Fibroblast of lung (primary cell): ENCODE measurements around the gene MPZL2. TPM values are rescaled to one million over a fixed set of nuclear protein-coding genes. Genes with fewer than 3 reads are reported as not detected.

Experiments used
- DNase-seq, 2 donors: peaks; one replicate each; pipeline versions ENCODE4 v3.0.0 to v3.0.0-alpha.2; 2010; ENCODE audit warnings: low read depth in 2 of 2
- H2AFZ ChIP-seq: 2 replicates; pipeline ENCODE4 v1.5.1; 2012; ENCODE audit warnings: low read length, control low read depth, inconsistent platforms
- H3K27ac ChIP-seq: 2 replicates; pipeline ENCODE4 v1.5.1; 2011; ENCODE audit warnings: low read length, control low read depth; ENCODE audit not compliant: insufficient read depth
- H3K27me3 ChIP-seq: 2 replicates; pipeline ENCODE4 v1.5.1; 2011; ENCODE audit warnings: mild to moderate bottlenecking, low read length; ENCODE audit not compliant: control insufficient read depth, insufficient read depth
- H3K36me3 ChIP-seq: 2 replicates; pipeline ENCODE4 v1.5.1; 2011; ENCODE audit warnings: low read length; ENCODE audit not compliant: control insufficient read depth, insufficient read depth
- H3K4me1 ChIP-seq: 2 replicates; pipeline ENCODE4 v1.5.1; 2011; ENCODE audit warnings: low read length; ENCODE audit not compliant: control insufficient read depth, insufficient read depth; ENCODE audit errors: extremely low read depth
- H3K4me2 ChIP-seq: 2 replicates; pipeline ENCODE4 v1.5.1; 2011; ENCODE audit warnings: low read length, control low read depth; ENCODE audit not compliant: insufficient read depth; ENCODE audit errors: extremely low read depth
- H3K4me3 ChIP-seq, 4 experiments: fragments of 200-600 bp in 1 of 4; sonication (generic) in 1 of 4; replicated peaks in 1 of 4; 2 replicates each; pipeline ENCODE4 v1.5.1; 2011 to 2016; ENCODE audit warnings: low read length in 4 of 4, low read depth in 3 of 4, mild to moderate bottlenecking in 3 of 4, control low read depth in 2 of 4, inconsistent platforms in 1 of 4, mixed read lengths in 1 of 4; ENCODE audit not compliant: insufficient read depth in 1 of 4; ENCODE audit errors: control extremely low read depth in 1 of 4
- H3K79me2 ChIP-seq: 2 replicates; pipeline ENCODE4 v1.5.1; 2012; ENCODE audit warnings: mild to moderate bottlenecking, low read length, inconsistent platforms; ENCODE audit not compliant: control insufficient read depth, insufficient read depth
- H3K9ac ChIP-seq: 2 replicates; pipeline ENCODE4 v1.5.1; 2011; ENCODE audit warnings: mild to moderate bottlenecking, low read length, control low read depth; ENCODE audit not compliant: insufficient read depth
- H3K9me3 ChIP-seq: 2 replicates; pipeline ENCODE4 v1.5.1; 2012; ENCODE audit warnings: low read depth, low read length; ENCODE audit not compliant: control insufficient read depth, insufficient read depth
- H4K20me1 ChIP-seq: 2 replicates; pipeline ENCODE4 v1.5.1; 2011; ENCODE audit warnings: low read length; ENCODE audit not compliant: control insufficient read depth, insufficient read depth; ENCODE audit errors: extremely low read depth
- CTCF ChIP-seq, 2 donors: IDR thresholded peaks in 1 of 2; conservative IDR thresholded peaks in 1 of 2; 1 replicate in 1 of 2; 2 replicates in 1 of 2; pipeline ENCODE4 v1.5.1; 2011 to 2012; ENCODE audit warnings: low read length in 2 of 2, control low read depth in 1 of 2, inconsistent platforms in 1 of 2, low read depth in 1 of 2, mild to moderate bottlenecking in 1 of 2
- EZH2 ChIP-seq: IDR thresholded peaks from 2 replicates; pipeline ENCODE4 v1.5.1; 2012; ENCODE audit warnings: low read length, control low read depth, mild to moderate bottlenecking; ENCODE audit errors: missing control alignments
- polyA plus RNA-seq, 2 donors: library from polyadenylated mRNA; depleted of rRNA in 1 of 2; stranded (reverse) in 1 of 2; unstranded in 1 of 2; fragments of >200 nt; gene quantifications; 2 replicates each; pipeline ENCODE4 v1.2.1, GENCODE V29; 2011 to 2012; ENCODE audit warnings: missing spikeins in 1 of 2
- total RNA-seq: library from RNA; depleted of rRNA; stranded (reverse); fragments of >200 nt; gene quantifications from 2 replicates; pipeline ENCODE4 v1.2.1, GENCODE V29; 2014

The MPZL2 gene
- total and polyA plus RNA-seq, 2 donors (not counting 1 experiment from before 2014, with no cell fraction given): not detected

- H3K9ac ChIP-seq: no peak overlapping the region
- no peak overlapping the region for H3K4me3 ChIP-seq
- DNase-seq: no peak
- no peak overlapping the region for H2AFZ ChIP-seq
- H4K20me1 ChIP-seq: no peaks in the 10 kb centered on the region
- H3K27ac ChIP-seq: no peak overlapping the region
- H3K9me3 ChIP-seq: no peaks in the 10 kb centered on the region
- no peak overlapping the region for H3K4me2 ChIP-seq
- no peaks in the 10 kb centered on the region for H3K4me1 ChIP-seq
- TF ChIP-seq EZH2 (no peak), CTCF (conservative IDR thresholded peaks at IDR 0.05 in 1 of 2, IDR thresholded peaks at IDR 0.05 in 1 of 2; ENCODE audit: low read depth in 1 of 2, low read length in 2 of 2) (no peak)
- H3K27me3 ChIP-seq: no peaks in the 10 kb centered on the region
- H3K36me3 ChIP-seq: no peaks in the 10 kb centered on the region
- H3K79me2 ChIP-seq: no peaks in the 10 kb centered on the region
Observed at GRCh38 chr11:118276422-118276821, 12.3 kb upstream of the MPZL2 start.

GRCh38 chr11:118275176-118275575 is 11.1 kb upstream of the MPZL2 start:
- Histone ChIP-seq H3K4me3 (no peak overlapping the region), H3K27ac (no peak overlapping the region), H3K9ac (no peak overlapping the region), H3K27me3 (no peaks in the 10 kb centered on the region), H3K36me3 (no peaks in the 10 kb centered on the region), H2AFZ (no peak overlapping the region), H3K9me3 (no peaks in the 10 kb centered on the region), H3K79me2 (no peaks in the 10 kb centered on the region), H4K20me1 (no peaks in the 10 kb centered on the region), H3K4me1 (no peaks in the 10 kb centered on the region), H3K4me2 (no peak overlapping the region)
- peak in 1 of 2 donors; percentile 58 for DNase-seq
- TF ChIP-seq CTCF (conservative IDR thresholded peaks at IDR 0.05 in 1 of 2, IDR thresholded peaks at IDR 0.05 in 1 of 2; ENCODE audit: low read depth in 1 of 2, low read length in 2 of 2) (no peak), EZH2 (no peak)

- H3K27ac ChIP-seq: no peak overlapping the region
Observed at GRCh38 chr11:118274186-118274585, 10.1 kb upstream of the MPZL2 start.

More at GRCh38 chr11:118274186-118274585, 10.1 kb upstream of the MPZL2 start:
- Histone ChIP-seq H3K79me2 (no peaks in the 10 kb centered on the region), H3K27me3 (peaks cover 5% of the 10 kb centered on the region), H3K9ac (no peak overlapping the region), H3K4me2 (no peak overlapping the region), H3K9me3 (no peaks in the 10 kb centered on the region), H3K36me3 (no peaks in the 10 kb centered on the region), H2AFZ (no peak overlapping the region), H3K4me3 (no peak overlapping the region), H4K20me1 (no peaks in the 10 kb centered on the region), H3K4me1 (no peaks in the 10 kb centered on the region)
- no peak for TF ChIP-seq CTCF (conservative IDR thresholded peaks at IDR 0.05 in 1 of 2, IDR thresholded peaks at IDR 0.05 in 1 of 2; ENCODE audit: low read depth in 1 of 2, low read length in 2 of 2)
- no peak for TF ChIP-seq EZH2
- peak in 1 of 2 donors; percentile 6 for DNase-seq
